PC-9 (cell line): Measurements from ENCODE around the gene EZR. TPM values are rescaled to one million over a fixed set of nuclear protein-coding genes. Genes with fewer than 3 reads are reported as not detected.

ENCODE experiments used
- BruUV-seq: library from RNA; stranded (reverse); fragments of 400-500 nt; replicated peaks from 2 replicates; lab custom pipeline; 2021; lab: Mats Ljungman, UMichigan
- CTCF ChIA-PET: fragments of 300-600 bp; sonication (Branson Sonifier 250); formaldehyde crosslinking; loops from one replicate; lab custom pipeline; 2022; ENCODE audit warnings: antibody characterized with exemption; lab: Charles Lee
- POLR2A ChIA-PET: fragments of 300-600 bp; sonication (Branson Sonifier 250); formaldehyde crosslinking; loops from one replicate; lab custom pipeline; 2022; ENCODE audit warnings: antibody characterized with exemption; ENCODE audit not compliant: unreplicated experiment; lab: Charles Lee
- DNase-seq, 2 experiments: peaks; one replicate each; pipeline versions ENCODE4 v3.0.0 to v3.0.0-alpha.2; 2015 to 2022; ENCODE audit warnings: mixed read lengths in 1 of 2
- H2AFZ ChIP-seq: fragments of 200-600 bp; sonication (generic); 2 replicates; pipeline ENCODE4 v1.8.1; 2017; ENCODE audit warnings: antibody characterized with exemption
- H3F3A ChIP-seq: fragments of 200-600 bp; sonication (generic); 2 replicates; pipeline ENCODE4 v1.8.1; 2017; ENCODE audit warnings: antibody characterized with exemption, mild to moderate bottlenecking, low read depth; ENCODE audit not compliant: insufficient read depth
- H3K27ac ChIP-seq: fragments of 200-600 bp; sonication (generic); 2 replicates; pipeline ENCODE4 v1.6.1; 2016; ENCODE audit warnings: mixed run types
- H3K27me3 ChIP-seq: fragments of 200-600 bp; sonication (generic); 2 replicates; pipeline ENCODE4 v1.6.1; 2016; ENCODE audit warnings: low read depth, mixed run types; ENCODE audit not compliant: insufficient read depth
- H3K36me3 ChIP-seq: fragments of 200-600 bp; sonication (generic); 2 replicates; pipeline ENCODE4 v1.6.1; 2016; ENCODE audit warnings: low read depth, mixed run types
- H3K4me1 ChIP-seq: fragments of 200-600 bp; sonication (generic); replicated peaks from 2 replicates; pipeline ENCODE4 v1.6.1; 2016; ENCODE audit warnings: mixed run types; ENCODE audit not compliant: insufficient read depth
- H3K4me2 ChIP-seq: fragments of 200-600 bp; sonication (generic); 2 replicates; pipeline ENCODE4 v1.6.1; 2017; ENCODE audit warnings: mixed run types
- H3K4me3 ChIP-seq: fragments of 200-600 bp; sonication (generic); 2 replicates; pipeline ENCODE4 v1.6.1; 2016; ENCODE audit warnings: mixed run types
- H3K79me2 ChIP-seq: fragments of 200-600 bp; sonication (generic); 2 replicates; pipeline ENCODE4 v1.6.1; 2017; ENCODE audit warnings: low read depth, mixed run types
- H3K9me2 ChIP-seq: fragments of 200-600 bp; sonication (generic); 2 replicates; pipeline ENCODE4 v1.8.1; 2017; ENCODE audit warnings: mild to moderate bottlenecking; ENCODE audit not compliant: insufficient read depth
- H3K9me3 ChIP-seq: fragments of 200-600 bp; sonication (generic); 2 replicates; pipeline ENCODE4 v1.8.1; 2016; ENCODE audit warnings: low read depth; ENCODE audit not compliant: insufficient read depth
- H4K20me1 ChIP-seq: fragments of 200-600 bp; sonication (generic); 2 replicates; pipeline ENCODE4 v1.8.1; 2017; ENCODE audit not compliant: insufficient read depth
- CTCF ChIP-seq: fragments of 200-600 bp; sonication (generic); conservative IDR thresholded peaks from 2 replicates; pipeline ENCODE4 v1.6.1; 2017; ENCODE audit warnings: mixed run types, antibody characterized with exemption, mild to moderate bottlenecking, moderate library complexity
- EZH2 ChIP-seq: fragments of 200-600 bp; sonication (generic); IDR thresholded peaks from 2 replicates; pipeline ENCODE4 v1.8.0; 2017; ENCODE audit warnings: antibody characterized with exemption, low read depth
- intact Hi-C: fragments of 100-400 bp; cut with micrococcal nuclease; formaldehyde crosslinking; loops from one replicate; pipeline ENCODE4 v1.10.0; 2022; ENCODE audit not compliant: unreplicated experiment
- total RNA-seq: library from RNA; stranded (reverse); gene quantifications from 2 replicates; pipeline ENCODE4 v1.2.3, GENCODE V29; 2021

EZR gene
- total RNA-seq, 1 experiment from 2014 or later: 240 TPM

DNA sequence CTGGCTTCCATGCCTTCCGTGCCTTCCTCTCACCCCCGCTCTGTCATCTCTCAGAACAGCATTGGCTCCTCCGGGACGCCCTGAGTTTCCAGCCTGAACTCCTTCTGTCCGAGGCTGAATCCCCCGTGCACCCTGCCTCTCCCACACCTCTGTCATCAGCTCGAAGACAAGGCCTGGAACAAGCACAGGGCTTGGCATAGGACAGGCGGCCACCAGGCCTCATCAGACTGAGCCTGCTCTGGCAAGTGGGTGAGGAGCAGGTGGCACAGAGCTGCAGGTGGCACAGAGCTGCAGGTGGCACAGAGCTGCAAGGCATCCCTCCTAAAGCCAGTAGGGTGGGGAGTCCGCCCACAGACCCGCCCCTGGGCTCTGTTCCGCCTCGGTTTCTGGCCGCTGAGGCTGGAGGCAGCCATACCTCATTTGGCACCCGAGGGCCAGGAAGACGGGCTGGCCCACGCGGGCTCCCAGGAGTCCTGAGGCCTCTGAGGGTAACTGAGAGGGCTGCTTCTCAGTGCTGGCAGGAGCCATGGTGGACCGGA lies 60.2 kb downstream of the EZR start:
- CTCF ChIA-PET: interaction anchor here (0.6 kb wide), 1 partner anchor 11 kb away, joined by 5 read pairs; no protein-coding TSS in a partner anchor
- H3K9me2 ChIP-seq: no peaks in the 10 kb centered on the region
- no peak overlapping the region for H3K4me2 ChIP-seq
- no peak for DNase-seq
- no peaks in the 10 kb centered on the region for H3K27me3 ChIP-seq
- no peaks in the 10 kb centered on the region for H3K9me3 ChIP-seq
- peaks cover 12% of the 10 kb centered on the region for H3K4me1 ChIP-seq
- H3K4me3 ChIP-seq: no peak overlapping the region
- intact Hi-C loops: no loop called here
- peaks cover 37% of the 10 kb centered on the region for H3F3A ChIP-seq
- no peaks in the 10 kb centered on the region for H4K20me1 ChIP-seq
- no peak overlapping the region for H2AFZ ChIP-seq
- H3K79me2 ChIP-seq: no peaks in the 10 kb centered on the region
- no peaks in the 10 kb centered on the region for H3K36me3 ChIP-seq
- no TSS peak for BruUV-seq
- no peak overlapping the region for H3K27ac ChIP-seq
- TF ChIP-seq CTCF (no peak), EZH2 (no peak)
- POLR2A ChIA-PET: no interaction called here

GRCh38 chr6:158758451-158758860 lies 60.7 kb downstream of the EZR start:
- H3K9me2 ChIP-seq: no peaks in the 10 kb centered on the region
- BruUV-seq: no TSS peak
- H3K4me1 ChIP-seq: peaks cover 12% of the 10 kb centered on the region
- no peak for DNase-seq
- CTCF ChIA-PET: interaction anchor here (0.6 kb wide), 1 partner anchor 10 kb away, joined by 5 read pairs; no protein-coding TSS in a partner anchor
- H3K36me3 ChIP-seq: no peaks in the 10 kb centered on the region
- no peak overlapping the region for H3K4me3 ChIP-seq
- intact Hi-C loops: no loop called here
- H2AFZ ChIP-seq: no peak overlapping the region
- POLR2A ChIA-PET: no interaction called here
- H3K27me3 ChIP-seq: no peaks in the 10 kb centered on the region
- H3K4me2 ChIP-seq: no peak overlapping the region
- H3K9me3 ChIP-seq: no peaks in the 10 kb centered on the region
- no peaks in the 10 kb centered on the region for H3K79me2 ChIP-seq
- H3K27ac ChIP-seq: no peak overlapping the region
- TF ChIP-seq CTCF (no peak), EZH2 (no peak)
- peaks cover 32% of the 10 kb centered on the region for H3F3A ChIP-seq
- H4K20me1 ChIP-seq: no peaks in the 10 kb centered on the region

GRCh38 chr6:158757753-158758090 lies 61.4 kb downstream of the EZR start:
- H3K9me2 ChIP-seq: no peaks in the 10 kb centered on the region
- no peaks in the 10 kb centered on the region for H3K79me2 ChIP-seq
- no peaks in the 10 kb centered on the region for H4K20me1 ChIP-seq
- ChIA-PET CTCF (no interaction called here), POLR2A (no interaction called here)
- no peak for DNase-seq
- H3K27ac ChIP-seq: no peak overlapping the region
- no peak overlapping the region for H2AFZ ChIP-seq
- no peak overlapping the region for H3K4me3 ChIP-seq
- H3F3A ChIP-seq: peaks cover 24% of the 10 kb centered on the region
- H3K27me3 ChIP-seq: no peaks in the 10 kb centered on the region
- TF ChIP-seq EZH2 (no peak), CTCF (no peak)
- peaks cover 12% of the 10 kb centered on the region for H3K4me1 ChIP-seq
- no peaks in the 10 kb centered on the region for H3K9me3 ChIP-seq
- intact Hi-C loops: no loop called here
- BruUV-seq: no TSS peak
- no peaks in the 10 kb centered on the region for H3K36me3 ChIP-seq
- no peak overlapping the region for H3K4me2 ChIP-seq
